HCEC 1CT (cell line): Measurements from ENCODE around the gene NELFA.

Experiments used
- DNase-seq: peaks from one replicate; pipeline ENCODE4 v3.0.0-alpha.2; 2017

Gene NELFA

GRCh38 chr4:1961563-1961962, 47.2 kb downstream of the NELFA start:
- no peak for DNase-seq

GRCh38 chr4:1961038-1961437, 47.7 kb downstream of the NELFA start:
- no peak for DNase-seq

- DNase-seq, result no peak
Observed at GRCh38 chr4:1960170-1960825, 48.5 kb downstream of the NELFA start.

- DNase-seq, result no peak
Observed at GRCh38 chr4:1959104-1959384, 49.7 kb downstream of the NELFA start.

GRCh38 chr4:1958276-1959103, 50.3 kb downstream of the NELFA start:
- no peak for DNase-seq

- no peak for DNase-seq
Observed at GRCh38 chr4:1956631-1957030, 52.1 kb downstream of the NELFA start.

- DNase-seq, result no peak
Observed at GRCh38 chr4:1953335-1953734, 55.4 kb downstream of the NELFA start.

- DNase-seq, result no peak
Observed at GRCh38 chr4:1952719-1953118, 56.1 kb downstream of the NELFA start.

GRCh38 chr4:1952058-1952700, 56.6 kb downstream of the NELFA start:
- no peak for DNase-seq

- no peak for DNase-seq
Observed at GRCh38 chr4:1950369-1950768, 58.4 kb downstream of the NELFA start.

GRCh38 chr4:1948892-1949436, 59.8 kb downstream of the NELFA start:
- no peak for DNase-seq

- DNase-seq, result no peak
Observed at GRCh38 chr4:1948232-1948631, 60.5 kb downstream of the NELFA start.

GRCh38 chr4:1945912-1946311, 62.9 kb downstream of the NELFA start:
- DNase-seq, result no peak

GRCh38 chr4:1945124-1945895, 63.5 kb downstream of the NELFA start:
- no peak for DNase-seq

GRCh38 chr4:1943928-1944327, 64.8 kb downstream of the NELFA start:
- DNase-seq, result no peak

- DNase-seq, result no peak
Observed at GRCh38 chr4:1940566-1940965, 68.2 kb downstream of the NELFA start.

GRCh38 chr4:1939664-1940509, 68.9 kb downstream of the NELFA start:
- peak; percentile 75 for DNase-seq

- no peak for DNase-seq
Observed at GRCh38 chr4:1938027-1938426, 70.7 kb downstream of the NELFA start.

- no peak for DNase-seq
Observed at GRCh38 chr4:1937550-1937949, 71.2 kb downstream of the NELFA start.

- DNase-seq, result no peak
Observed at GRCh38 chr4:1933700-1934099, 75.1 kb downstream of the NELFA start.

- DNase-seq, result no peak
Observed at GRCh38 chr4:1932736-1933135, 76.0 kb downstream of the NELFA start.
